HG02798 (cell line): ENCODE measurements around the gene CCDC88A.
"Not testable (repeated sequence)": the region's sequence is repeated elsewhere in the genome, so short reads cannot be mapped to it uniquely, and the experiment has no call there.

Experiments
- ATAC-seq: cut with Tn5 transposase; IDR thresholded peaks from one replicate; pipeline ENCODE4 v1.9.1; 2021; ENCODE audit warnings: mild to moderate bottlenecking; ENCODE audit not compliant: unreplicated experiment, poor library complexity

The CCDC88A gene

GRCh38 chr2:55327470-55328230, 92.0 kb downstream of the CCDC88A start:
- ATAC-seq: no peak

DNA sequence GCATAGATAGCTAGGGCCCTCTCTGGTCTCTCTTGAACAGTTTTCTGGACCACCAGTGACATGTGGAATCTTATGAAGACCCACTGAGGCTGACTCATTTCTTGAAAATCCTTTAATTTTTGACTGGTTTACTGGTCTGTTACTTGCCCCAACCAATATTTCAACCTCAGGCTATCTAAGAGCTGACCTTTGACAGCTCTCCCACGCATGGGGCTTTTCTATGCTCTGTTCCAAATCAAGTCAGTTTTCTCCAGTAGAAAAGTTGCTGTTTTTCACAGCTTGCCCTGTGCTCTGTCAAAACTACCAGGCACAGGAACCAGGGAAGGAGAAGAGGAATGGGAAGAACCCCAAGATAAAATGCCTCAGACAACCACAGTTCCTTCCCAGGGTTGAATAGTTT, 104.7 kb downstream of the CCDC88A start:
- ATAC-seq: no peak

- peak; percentile 95 for ATAC-seq
Measured at GRCh38 chr2:55311444-55311870, 108.2 kb downstream of the CCDC88A start.

GRCh38 chr2:55309446-55309845, 110.2 kb downstream of the CCDC88A start:
- ATAC-seq: no peak

- peak; percentile 81 for ATAC-seq
Measured at GRCh38 chr2:55302241-55302640, 117.4 kb downstream of the CCDC88A start.

DNA sequence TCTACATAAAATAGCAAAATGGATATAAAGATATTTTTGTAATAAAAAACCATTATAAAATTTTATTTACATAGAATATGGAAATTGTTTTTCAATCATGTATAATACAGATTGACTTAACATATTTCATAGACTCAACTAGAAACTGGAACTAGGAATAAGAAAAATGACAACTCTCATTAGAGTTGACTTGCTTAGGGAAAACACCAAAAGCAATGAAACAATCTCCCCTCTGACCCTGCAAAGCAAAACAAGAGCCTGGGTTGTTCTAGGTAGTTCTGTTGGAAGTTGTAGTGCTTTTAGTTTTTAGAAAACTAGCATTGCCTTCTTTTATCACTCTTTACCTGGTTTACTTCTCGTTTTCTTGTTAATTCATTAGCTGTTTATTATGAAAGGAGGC, 118.4 kb downstream of the CCDC88A start:
- ATAC-seq: peak; percentile 49

- ATAC-seq: no peak
Measured at GRCh38 chr2:55296393-55296792, 123.3 kb downstream of the CCDC88A start.

GRCh38 chr2:55283083-55283482, 136.6 kb downstream of the CCDC88A start:
- no peak for ATAC-seq

DNA sequence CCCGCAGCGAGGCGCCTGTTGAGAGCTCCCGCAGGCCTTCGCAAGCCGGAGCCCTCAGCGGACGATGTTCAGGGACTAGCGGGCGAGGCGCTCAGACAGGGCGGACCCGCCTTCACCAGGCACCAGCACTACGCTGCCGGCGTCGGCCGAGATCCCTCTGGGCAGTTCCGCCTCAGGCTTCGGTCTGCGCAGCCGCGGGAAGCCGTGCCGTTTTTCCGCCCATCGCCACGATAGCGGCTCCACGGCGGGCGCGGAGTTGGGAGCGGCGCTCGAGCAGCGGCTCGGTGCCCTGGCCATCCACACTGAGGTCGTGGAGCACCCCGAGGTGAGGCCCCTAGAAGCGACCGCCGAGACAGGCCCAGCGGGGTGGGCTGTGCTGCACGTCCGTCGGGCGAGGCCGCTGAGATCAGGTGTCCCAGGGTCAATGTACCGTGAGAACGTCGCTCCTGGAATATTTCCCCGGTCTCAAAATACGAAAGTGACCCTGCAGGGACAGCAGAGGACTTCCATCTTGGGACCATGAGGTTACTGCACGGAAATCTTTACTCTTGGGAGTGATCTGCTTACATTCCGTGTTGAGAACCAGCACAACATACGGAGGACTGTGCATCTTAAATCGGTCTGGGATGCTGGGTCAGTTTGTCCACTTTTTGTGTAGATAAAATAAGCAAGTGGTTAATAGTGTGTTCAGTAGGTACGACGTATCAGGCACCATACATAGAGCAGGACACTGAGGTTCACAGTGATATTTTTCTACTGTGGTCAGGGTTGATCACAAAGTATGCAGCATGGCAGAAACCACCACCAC, 137.3 kb downstream of the CCDC88A start:
- ATAC-seq: peak; percentile 99

DNA sequence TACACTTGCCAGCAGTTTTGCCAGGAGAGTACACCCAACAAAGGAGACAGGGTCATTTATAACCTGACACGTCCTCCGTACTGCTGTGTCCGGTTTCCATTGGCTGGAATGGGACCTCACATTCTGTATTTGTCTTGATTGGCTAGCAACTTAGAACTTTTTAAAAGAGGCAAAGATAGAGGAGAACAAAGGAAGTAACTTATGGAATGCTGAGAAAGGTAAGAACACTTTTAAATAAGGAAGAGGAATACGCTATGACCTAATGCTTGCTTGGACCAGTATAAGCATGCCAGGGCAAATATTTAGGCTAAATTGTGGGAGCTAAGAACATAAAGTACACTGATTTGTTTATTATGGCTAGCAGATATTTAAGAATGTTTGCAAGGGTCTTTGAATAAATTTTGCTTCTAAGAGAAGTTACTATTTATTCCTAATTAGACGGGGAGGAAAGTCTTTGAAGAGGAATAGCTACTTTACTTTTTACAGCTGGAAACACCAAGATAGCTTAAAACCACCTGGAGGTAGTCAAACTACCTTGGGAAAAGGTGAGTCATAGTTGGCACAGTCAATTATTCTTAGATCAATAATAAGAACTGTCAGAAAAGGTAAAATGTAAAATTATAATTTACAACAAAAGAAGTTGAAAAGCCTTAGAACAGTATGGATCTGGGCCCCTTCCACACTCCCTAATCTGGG, 138.7 kb downstream of the CCDC88A start:
- ATAC-seq: not testable (repeated sequence)

- ATAC-seq: not testable (repeated sequence)
Measured at GRCh38 chr2:55279859-55280424, 139.7 kb downstream of the CCDC88A start.

DNA sequence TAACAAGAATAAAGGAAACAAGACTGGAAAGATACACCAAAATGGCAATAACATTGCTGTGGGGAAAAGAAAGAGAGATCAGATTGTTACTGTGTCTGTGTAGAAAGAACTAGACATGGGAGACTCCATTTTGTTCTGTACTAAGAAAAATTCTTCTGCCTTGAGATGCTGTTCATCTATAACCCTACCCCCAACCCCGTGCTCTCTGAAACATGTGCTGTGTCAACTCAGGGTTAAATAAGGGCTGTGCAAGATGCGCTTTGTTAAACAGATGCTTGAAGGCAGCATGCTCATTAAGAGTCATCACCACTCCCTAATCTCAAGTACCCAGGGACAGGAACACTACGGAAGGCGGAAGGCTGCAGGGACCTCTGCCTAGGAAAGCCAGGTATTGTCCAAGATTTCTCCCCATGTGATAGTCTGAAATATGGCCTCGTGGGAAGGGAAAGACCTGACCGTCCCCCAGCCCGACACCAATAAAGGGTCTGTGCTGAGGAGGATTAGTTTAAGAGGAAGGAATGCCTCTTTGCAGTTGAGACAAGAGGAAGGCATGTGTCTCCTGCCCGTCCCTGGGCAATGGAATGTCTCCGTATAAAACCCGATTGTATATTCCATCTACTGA, 140.3 kb downstream of the CCDC88A start:
- not testable (repeated sequence) for ATAC-seq

- ATAC-seq: no peak
Measured at GRCh38 chr2:55277310-55277709, 142.3 kb downstream of the CCDC88A start.

DNA sequence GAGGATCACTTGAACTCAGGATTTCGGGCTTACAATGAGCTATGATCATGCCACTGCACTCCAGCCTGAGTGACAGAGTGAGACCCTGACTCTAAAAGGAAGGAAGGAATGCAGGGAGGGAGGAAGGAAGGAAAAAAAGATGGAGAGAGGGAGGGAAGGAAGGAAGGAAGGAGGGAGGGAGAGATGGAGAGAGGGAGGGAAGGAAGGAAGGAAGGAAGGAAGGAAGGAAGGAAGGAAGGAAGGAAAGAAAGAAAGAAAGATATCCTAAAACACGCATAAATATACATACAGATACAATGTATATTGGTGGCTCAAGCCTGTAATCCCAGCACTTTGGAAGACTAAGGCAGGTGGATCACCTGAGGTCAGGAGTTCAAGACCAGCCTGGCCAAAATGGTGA, 145.3 kb downstream of the CCDC88A start:
- not testable (repeated sequence) for ATAC-seq

DNA sequence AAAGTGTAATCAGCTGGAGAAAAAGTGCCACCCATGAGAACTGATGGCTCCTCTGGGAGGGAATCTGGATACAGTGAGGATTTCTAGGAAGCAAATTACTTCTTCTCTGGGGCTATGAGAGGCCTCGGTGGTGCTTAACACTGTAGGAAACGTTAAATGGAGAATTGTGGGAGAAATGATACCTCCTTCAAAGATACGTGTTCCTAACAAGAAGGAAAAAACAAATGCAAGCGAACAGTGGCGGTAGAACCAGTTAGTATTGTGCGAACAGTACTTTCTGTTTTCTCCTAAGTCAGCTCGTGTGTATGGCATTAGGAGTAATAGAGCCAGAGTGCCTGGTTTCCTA, 150.0 kb downstream of the CCDC88A start:
- ATAC-seq: no peak

- ATAC-seq: peak; percentile 97
Measured at GRCh38 chr2:55268907-55269644, 150.6 kb downstream of the CCDC88A start, which contains the start of gene MTIF2. TSS of gene MTIF2 (minus strand) at chr2:55269231. CDS start at chr2:55263858, 5,373 bp downstream.

- ATAC-seq: no peak
Measured at GRCh38 chr2:55268288-55268906, 151.3 kb downstream of the CCDC88A start.

- not testable (repeated sequence) for ATAC-seq
Measured at GRCh38 chr2:55259586-55259985, 160.1 kb downstream of the CCDC88A start.

DNA sequence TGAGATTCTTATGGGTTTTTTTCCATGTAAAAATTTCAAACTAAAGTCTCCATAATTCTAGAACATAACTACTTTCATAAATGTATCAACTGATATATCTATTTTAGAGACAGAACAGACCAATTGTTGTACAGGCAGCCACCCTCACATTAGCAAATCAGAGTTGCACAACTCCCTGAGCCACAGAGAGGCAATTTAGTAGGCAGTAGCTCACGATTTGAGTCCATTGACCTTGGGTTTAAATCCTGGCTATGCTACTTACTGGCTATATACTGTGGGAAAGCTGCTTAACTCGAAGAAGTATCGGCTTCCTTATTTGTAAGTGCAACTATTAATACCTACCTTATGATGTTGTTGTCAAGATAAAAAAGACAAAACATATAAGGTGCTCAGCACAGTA, 166.8 kb downstream of the CCDC88A start:
- no peak for ATAC-seq
